T-cell (primary cell): ENCODE data around the gene MYO1H. TPM values are rescaled to one million over a fixed set of nuclear protein-coding genes. Genes with fewer than 3 reads are reported as not detected.
A peak's percentile ranks its signal among the peaks of the same experiment; 100 is the strongest.

Source experiments
- ATAC-seq, 4 experiments: fragments of 200-7000 bp in 3 of 4; fragments of 150-1000 bp in 1 of 4; cut with Tn5 transposase; replicated peaks in 1 of 4; 1 replicate in 3 of 4; 2 replicates in 1 of 4; pipeline ENCODE4 v1.10.0; 2021; ENCODE audit warnings: moderate library complexity in 3 of 4, mild to moderate bottlenecking in 2 of 4, moderate number of reproducible peaks in 1 of 4
- CTCF ChIA-PET, 2 donors: fragments of 300-600 bp; sonication (Branson Sonifier 250); formaldehyde crosslinking; loops; one replicate each; lab custom pipeline; 2022; ENCODE audit warnings: antibody characterized with exemption in 2 of 2; lab: Charles Lee
- POLR2A ChIA-PET, 2 donors: fragments of 300-600 bp; sonication (Branson Sonifier 250); formaldehyde crosslinking; loops; one replicate each; lab custom pipeline; 2022; ENCODE audit warnings: antibody characterized with exemption in 2 of 2; lab: Charles Lee
- DNase-seq, 35 experiments: peaks; one replicate each; pipeline versions ENCODE4 v3.0.0 to v3.0.0-alpha.2; 2013 to 2023
- H3K27ac ChIP-seq: one replicate; pipeline ENCODE4 v1.5.1; 2013; ENCODE audit warnings: low read length
- H3K27me3 ChIP-seq, 2 experiments: replicated peaks in 1 of 2; 1 replicate in 1 of 2; 2 replicates in 1 of 2; pipeline versions ENCODE4 v1.6.1 to v1.7.0; 2013; ENCODE audit warnings: low read length in 1 of 2, mixed read lengths in 1 of 2; ENCODE audit not compliant: control insufficient read depth in 2 of 2, insufficient read depth in 2 of 2; ENCODE audit errors: extremely low read depth in 1 of 2
- H3K36me3 ChIP-seq, 2 donors: 1 replicate in 1 of 2; 2 replicates in 1 of 2; pipeline versions ENCODE4 v1.6.1 to v1.7.0; 2013; ENCODE audit warnings: low read length in 1 of 2; ENCODE audit not compliant: control insufficient read depth in 2 of 2, insufficient read depth in 1 of 2; ENCODE audit errors: extremely low read depth in 1 of 2
- H3K4me1 ChIP-seq, 2 experiments: 1 replicate in 1 of 2; 2 replicates in 1 of 2; pipeline versions ENCODE4 v1.6.1 to v1.7.0; 2013; ENCODE audit warnings: low read length in 2 of 2, mixed read lengths in 1 of 2; ENCODE audit not compliant: insufficient read depth in 2 of 2, control insufficient read depth in 1 of 2; ENCODE audit errors: extremely low read depth in 1 of 2
- H3K4me3 ChIP-seq, 2 donors: 1 replicate in 1 of 2; 2 replicates in 1 of 2; pipeline versions ENCODE4 v1.5.1 to v1.7.0; 2013; ENCODE audit warnings: mild to moderate bottlenecking in 2 of 2, low read length in 1 of 2, moderate library complexity in 1 of 2; ENCODE audit not compliant: control insufficient read depth in 1 of 2; ENCODE audit errors: extremely low read depth in 1 of 2
- H3K9me3 ChIP-seq: 2 replicates; pipeline ENCODE4 v1.7.0; 2013
- H3K27ac Mint-ChIP-seq, 2 donors: one replicate each; pipeline ENCODE4 v1.8.0; 2020 to 2021; ENCODE audit warnings: mild to moderate bottlenecking in 2 of 2, mixed read lengths in 2 of 2
- H3K27me3 Mint-ChIP-seq, 2 donors: one replicate each; pipeline ENCODE4 v1.8.0; 2021 to 2022; ENCODE audit warnings: mixed read lengths in 2 of 2
- H3K36me3 Mint-ChIP-seq: one replicate; pipeline ENCODE4 v1.8.0; 2021; ENCODE audit warnings: mixed read lengths
- H3K4me1 Mint-ChIP-seq, 3 donors: one replicate each; pipeline ENCODE4 v1.8.0; 2020 to 2022; ENCODE audit warnings: mixed read lengths in 3 of 3, mild to moderate bottlenecking in 1 of 3
- H3K4me3 Mint-ChIP-seq, 3 donors: one replicate each; pipeline ENCODE4 v1.8.0; 2020 to 2022; ENCODE audit warnings: mild to moderate bottlenecking in 3 of 3, mixed read lengths in 3 of 3, moderate library complexity in 3 of 3
- H3K9me3 Mint-ChIP-seq, 3 donors: one replicate each; pipeline ENCODE4 v1.8.0; 2020 to 2022; ENCODE audit warnings: mixed read lengths in 3 of 3
- WGBS: methylation state at CpG from one replicate; pipeline ENCODE4 v1.1.5; 2013; ENCODE audit warnings: missing lambda C conversion rate; ENCODE audit not compliant: insufficient coverage; 5-methylcytosine and 5-hydroxymethylcytosine counted together
- total RNA-seq, 35 experiments: library from RNA in 6 of 35; stranded (reverse) in 6 of 35; fragments of 120-200 nt in 1 of 35; gene quantifications; one replicate each; pipeline versions ENCODE4 v1.2.1 to v1.2.4 and lab custom pipeline; 2013 to 2026

The MYO1H gene
- total RNA-seq, 5 donors from 2014 or later (not counting 1 experiment from before 2014, with no cell fraction given) = not detected

DNA sequence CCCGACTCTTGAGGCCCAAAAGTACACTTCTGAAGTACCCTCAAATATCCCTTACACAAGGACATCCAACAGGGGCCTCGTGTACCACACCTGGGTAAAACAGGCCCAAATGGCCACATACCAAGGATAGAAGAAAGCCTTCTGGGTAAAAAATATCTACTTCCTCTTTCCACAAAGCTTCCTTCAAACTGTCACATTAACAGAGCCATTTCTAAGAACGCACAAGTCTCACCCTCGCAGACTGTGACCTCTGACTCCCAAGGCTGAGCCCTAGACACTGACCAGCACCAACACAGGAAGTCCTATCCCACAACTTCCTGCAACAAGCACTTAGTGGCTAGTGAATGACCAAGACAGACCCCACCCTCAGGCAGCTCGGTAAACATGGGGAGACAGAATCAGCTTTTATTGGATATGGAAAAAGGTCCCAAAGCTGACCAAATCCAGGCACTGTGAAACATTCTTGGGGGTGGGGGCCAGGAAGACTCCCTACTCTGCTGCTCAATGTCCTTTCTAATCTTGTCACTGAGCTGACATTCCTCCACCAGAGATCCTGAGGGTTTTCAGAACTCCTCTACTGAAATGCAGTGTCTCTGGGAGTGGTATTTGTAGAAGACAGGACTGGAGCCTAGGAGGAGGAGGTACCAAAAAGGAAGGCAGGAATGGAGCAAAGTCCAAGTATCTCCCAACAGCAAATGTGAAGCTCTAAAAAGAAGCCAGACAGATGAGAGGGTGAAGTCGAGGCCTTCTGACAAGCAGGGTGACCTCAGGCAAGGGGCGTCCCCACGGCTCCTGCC is 113.5 kb downstream of the MYO1H start:
- ATAC-seq (no peak), DNase-seq (no peak)
- Histone ChIP-seq H3K36me3 (peaks cover 8 to 53% of the 10 kb centered on the region in 2 donors), H3K27me3 (no peaks in the 10 kb centered on the region), H3K4me1 (peaks cover 17 to 36% of the 10 kb centered on the region in 2 experiments), H3K4me3 (no peak overlapping the region), H3K9me3 (no peaks in the 10 kb centered on the region), H3K27ac (no peak overlapping the region)
- Mint-ChIP-seq H3K27ac (peak overlapping the region; percentile 29 to 36), H3K4me3 (no peak overlapping the region), H3K4me1 (peaks cover 42 to 60% (median 45%) of the 10 kb centered on the region in 3 donors), H3K9me3 (no peaks in the 10 kb centered on the region), H3K36me3 (peaks cover 40% of the 10 kb centered on the region), H3K27me3 (no peaks in the 10 kb centered on the region)
- 84% methylated on average over 5 of the region's 8 CpGs for WGBS
- POLR2A ChIA-PET = no interaction called here
- CTCF ChIA-PET = no interaction called here

DNA sequence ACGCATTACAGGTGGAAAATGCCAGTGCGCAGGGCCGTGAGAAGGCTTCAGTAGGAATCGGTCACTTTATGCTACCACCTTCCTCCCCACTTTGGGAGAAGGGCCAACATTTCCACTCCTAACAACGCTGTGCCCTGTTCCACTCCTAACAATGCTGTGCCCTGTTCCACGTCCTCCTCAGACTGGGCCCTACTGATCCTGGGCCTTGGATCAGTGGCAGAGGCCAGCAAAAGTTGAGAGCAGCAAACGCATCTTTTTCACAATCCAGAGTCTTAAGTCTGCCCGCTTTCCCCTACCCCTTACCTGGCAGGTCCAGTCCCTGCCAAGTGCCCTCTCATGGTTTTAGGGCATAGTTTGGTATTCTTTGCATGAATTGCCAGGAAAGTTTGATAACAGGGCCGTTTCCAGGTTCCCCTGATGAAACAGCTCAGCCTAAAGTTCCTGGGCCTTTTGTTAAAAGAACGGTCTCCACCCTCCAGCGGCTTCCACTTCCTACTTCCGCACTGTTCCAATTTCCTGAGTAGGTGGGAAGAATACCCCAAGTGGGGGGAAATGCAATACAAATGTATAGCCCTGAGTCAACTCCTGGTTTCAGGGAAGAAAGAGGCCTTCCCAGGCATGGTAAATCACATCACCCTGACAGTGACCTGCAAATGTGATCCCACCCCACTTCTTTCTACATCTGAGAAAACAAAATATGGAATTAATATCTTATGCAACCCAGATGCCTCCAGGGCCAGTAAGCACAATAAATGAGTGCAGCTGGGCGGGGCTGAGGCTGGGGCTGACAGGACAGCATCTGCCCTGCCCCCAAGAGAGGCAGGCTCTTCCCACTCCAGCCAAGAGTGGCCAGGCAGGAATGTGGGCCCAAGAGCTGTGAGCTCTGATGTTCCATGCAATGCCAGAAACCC is 114.4 kb downstream of the MYO1H start:
- WGBS = 96% methylated on average over 7 of the region's 13 CpGs
- no peak overlapping the region for H3K4me3 ChIP-seq
- ChIA-PET POLR2A (interaction anchor here in 1 of 2 donors (0.7 kb wide), 1 partner anchor 1304 kb away, joined by 3 read pairs; no protein-coding TSS in a partner anchor), CTCF (no interaction called here)
- H3K27me3 Mint-ChIP-seq = no peaks in the 10 kb centered on the region
- no peaks in the 10 kb centered on the region for H3K9me3 Mint-ChIP-seq
- H3K27me3 ChIP-seq = no peaks in the 10 kb centered on the region
- H3K4me3 Mint-ChIP-seq = peak overlapping the region in 1 of 3 donors; percentile 65
- no peak for DNase-seq
- H3K27ac Mint-ChIP-seq = peak overlapping the region in 1 of 2 donors; percentile 74
- no peak for ATAC-seq
- H3K4me1 ChIP-seq = peaks cover 17 to 38% of the 10 kb centered on the region in 2 experiments
- H3K9me3 ChIP-seq = no peaks in the 10 kb centered on the region
- H3K4me1 Mint-ChIP-seq = peaks cover 45 to 62% (median 48%) of the 10 kb centered on the region in 3 donors
- H3K36me3 Mint-ChIP-seq = peaks cover 32% of the 10 kb centered on the region
- peaks cover 8 to 48% of the 10 kb centered on the region in 2 donors for H3K36me3 ChIP-seq
- H3K27ac ChIP-seq = no peak overlapping the region

DNA sequence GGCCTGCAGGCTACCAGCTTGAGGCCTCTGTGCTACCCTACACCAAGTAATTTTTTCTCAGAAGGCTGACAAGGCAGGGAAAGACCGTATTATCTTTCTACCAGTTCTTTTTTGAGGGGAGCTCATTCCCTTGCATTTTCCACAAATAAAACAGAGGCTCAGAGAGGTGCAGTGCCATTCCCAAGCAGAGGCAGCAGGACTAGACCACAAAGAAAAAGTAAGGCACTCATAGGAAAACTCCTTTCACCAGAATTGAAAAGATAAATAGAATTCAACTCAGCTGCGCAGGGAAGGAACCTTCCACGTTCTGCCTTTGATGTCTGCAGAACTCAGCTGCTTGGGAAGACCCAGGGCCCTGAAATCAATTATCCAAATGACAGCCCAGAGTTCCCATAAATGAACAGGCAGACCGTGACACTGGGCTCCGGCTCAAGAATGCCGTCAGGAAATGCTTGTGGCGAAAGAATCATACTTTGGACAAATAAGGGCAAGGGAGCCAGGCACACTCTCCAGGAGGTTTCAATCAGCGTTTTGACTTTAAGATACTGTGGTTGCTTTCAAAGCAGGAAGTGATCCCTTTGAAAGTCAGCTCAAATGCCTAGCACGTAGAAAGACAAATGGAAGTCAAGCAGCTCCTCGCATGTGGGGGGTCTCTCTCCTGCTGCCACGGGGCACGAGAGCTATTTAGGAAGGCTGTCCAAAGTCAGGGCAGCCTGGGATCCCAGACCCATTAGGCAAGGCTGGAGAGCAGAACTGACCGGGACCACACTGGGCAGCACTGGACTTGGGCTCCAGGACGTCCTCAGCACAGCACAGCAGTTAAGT is 115.4 kb downstream of the MYO1H start:
- H3K9me3 ChIP-seq = no peaks in the 10 kb centered on the region
- no peaks in the 10 kb centered on the region for H3K27me3 ChIP-seq
- peaks cover 17 to 38% of the 10 kb centered on the region in 2 experiments for H3K4me1 ChIP-seq
- H3K36me3 ChIP-seq = peaks cover 10 to 47% of the 10 kb centered on the region in 2 donors
- POLR2A ChIA-PET = no interaction called here
- Mint-ChIP-seq H3K27me3 (no peaks in the 10 kb centered on the region), H3K4me1 (peaks cover 45 to 60% (median 48%) of the 10 kb centered on the region in 3 donors), H3K4me3 (peak overlapping the region; percentile 10 to 65 (median 41)), H3K36me3 (peaks cover 23% of the 10 kb centered on the region), H3K27ac (peak overlapping the region; percentile 28 to 74), H3K9me3 (no peaks in the 10 kb centered on the region)
- peak in 1 of 35 experiments; percentile 19 for DNase-seq
- no peak overlapping the region for H3K27ac ChIP-seq
- peak overlapping the region in 1 of 2 donors; percentile 7 for H3K4me3 ChIP-seq
- CTCF ChIA-PET = no interaction called here
- peak; percentile 37 to 77 (median 73) for ATAC-seq
- WGBS = 45% methylated on average over 11 of the region's 14 CpGs

DNA sequence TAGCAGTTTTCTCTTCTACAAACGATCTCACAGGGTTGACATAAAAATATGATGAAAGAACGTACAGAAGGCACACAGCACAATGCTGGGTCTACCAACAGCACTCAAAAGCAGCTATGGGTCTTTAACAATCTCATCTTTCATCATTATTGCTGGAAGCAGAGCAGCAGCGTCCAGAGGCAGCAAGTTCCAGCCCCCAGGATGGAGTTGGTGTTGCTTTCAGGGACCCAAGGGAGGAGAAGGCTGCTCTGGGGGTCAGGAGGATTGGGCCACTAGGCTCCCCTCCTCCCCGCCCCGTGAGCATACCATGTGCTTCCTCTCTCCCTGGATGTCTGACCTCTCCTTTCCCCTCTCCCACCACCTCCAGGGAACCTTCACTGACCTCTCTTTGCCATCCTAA is 116.1 kb downstream of the MYO1H start:
- no peaks in the 10 kb centered on the region for H3K27me3 ChIP-seq
- WGBS = no CpG with 5 or more reads among the region's 5 CpGs
- CTCF ChIA-PET = no interaction called here
- peak overlapping the region in 1 of 2 donors; percentile 74 for H3K27ac Mint-ChIP-seq
- no peaks in the 10 kb centered on the region for H3K9me3 Mint-ChIP-seq
- peaks cover 45 to 61% (median 52%) of the 10 kb centered on the region in 3 donors for H3K4me1 Mint-ChIP-seq
- peak overlapping the region in 1 of 3 donors; percentile 65 for H3K4me3 Mint-ChIP-seq
- H3K4me3 ChIP-seq = peak overlapping the region in 1 of 2 donors; percentile 7
- peaks cover 10 to 48% of the 10 kb centered on the region in 2 donors for H3K36me3 ChIP-seq
- ATAC-seq (no peak), DNase-seq (no peak)
- no peak overlapping the region for H3K27ac ChIP-seq
- no peaks in the 10 kb centered on the region for H3K27me3 Mint-ChIP-seq
- POLR2A ChIA-PET = no interaction called here
- peaks cover 17 to 38% of the 10 kb centered on the region in 2 experiments for H3K4me1 ChIP-seq
- no peaks in the 10 kb centered on the region for H3K9me3 ChIP-seq
- H3K36me3 Mint-ChIP-seq = peaks cover 24% of the 10 kb centered on the region

GRCh38 chr12:109464642-109465351 is 117.1 kb downstream of the MYO1H start:
- H3K27me3 Mint-ChIP-seq = no peaks in the 10 kb centered on the region
- H3K9me3 Mint-ChIP-seq = no peaks in the 10 kb centered on the region
- peaks cover 45 to 62% (median 57%) of the 10 kb centered on the region in 3 donors for H3K4me1 Mint-ChIP-seq
- DNase-seq (no peak), ATAC-seq (no peak)
- peaks cover 17 to 45% of the 10 kb centered on the region in 2 experiments for H3K4me1 ChIP-seq
- H3K36me3 Mint-ChIP-seq = peaks cover 19% of the 10 kb centered on the region
- H3K36me3 ChIP-seq = peaks cover 15 to 55% of the 10 kb centered on the region in 2 donors
- no peaks in the 10 kb centered on the region for H3K27me3 ChIP-seq
- no peak overlapping the region for H3K4me3 Mint-ChIP-seq
- no peak overlapping the region for H3K4me3 ChIP-seq
- WGBS = 90% methylated on average over 7 of the region's 14 CpGs
- ChIA-PET POLR2A (no interaction called here), CTCF (no interaction called here)
- no peaks in the 10 kb centered on the region for H3K9me3 ChIP-seq
- no peak overlapping the region for H3K27ac Mint-ChIP-seq
- no peak overlapping the region for H3K27ac ChIP-seq
